ENCODE measurements around the gene FSTL4.
A peak's percentile ranks its signal among the peaks of the same experiment; 100 is the strongest.

DNA sequence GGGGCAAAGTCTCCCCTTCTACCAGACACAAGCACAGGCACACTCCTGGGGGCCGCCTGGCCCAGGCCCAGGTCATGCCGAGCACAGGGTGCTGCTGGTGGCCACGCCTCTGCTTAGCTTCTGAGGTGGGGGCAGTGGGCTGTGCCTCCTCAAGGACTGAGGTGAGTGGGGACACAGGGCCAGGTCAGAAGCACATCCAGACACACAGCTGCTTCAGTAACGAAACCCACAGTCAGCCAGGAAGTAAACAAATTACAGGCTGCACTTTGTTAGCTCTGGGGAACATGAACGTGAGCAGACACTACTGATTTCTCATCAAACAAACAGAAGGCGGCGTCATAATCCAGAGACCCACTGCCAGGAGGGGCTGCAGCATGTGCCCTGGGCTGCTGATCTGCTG is 368.1 kb downstream of the FSTL4 start:
- TF ChIP-seq, protein P1, sequence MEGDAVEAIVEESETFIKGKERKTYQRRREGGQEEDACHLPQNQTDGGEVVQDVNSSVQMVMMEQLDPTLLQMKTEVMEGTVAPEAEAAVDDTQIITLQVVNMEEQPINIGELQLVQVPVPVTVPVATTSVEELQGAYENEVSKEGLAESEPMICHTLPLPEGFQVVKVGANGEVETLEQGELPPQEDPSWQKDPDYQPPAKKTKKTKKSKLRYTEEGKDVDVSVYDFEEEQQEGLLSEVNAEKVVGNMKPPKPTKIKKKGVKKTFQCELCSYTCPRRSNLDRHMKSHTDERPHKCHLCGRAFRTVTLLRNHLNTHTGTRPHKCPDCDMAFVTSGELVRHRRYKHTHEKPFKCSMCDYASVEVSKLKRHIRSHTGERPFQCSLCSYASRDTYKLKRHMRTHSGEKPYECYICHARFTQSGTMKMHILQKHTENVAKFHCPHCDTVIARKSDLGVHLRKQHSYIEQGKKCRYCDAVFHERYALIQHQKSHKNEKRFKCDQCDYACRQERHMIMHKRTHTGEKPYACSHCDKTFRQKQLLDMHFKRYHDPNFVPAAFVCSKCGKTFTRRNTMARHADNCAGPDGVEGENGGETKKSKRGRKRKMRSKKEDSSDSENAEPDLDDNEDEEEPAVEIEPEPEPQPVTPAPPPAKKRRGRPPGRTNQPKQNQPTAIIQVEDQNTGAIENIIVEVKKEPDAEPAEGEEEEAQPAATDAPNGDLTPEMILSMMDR (IDR thresholded peaks at IDR 0.05; ENCODE audit: borderline replicate concordance, extremely low read depth, low read length, poor library complexity, severe bottlenecking), result peak; percentile 19
- no peak for TF ChIP-seq EZH2 (IDR thresholded peaks at IDR 0.05; ENCODE audit: borderline replicate concordance, low read depth, low read length, severe bottlenecking)
